BLaER1 (cell line): ENCODE results near the gene C13orf46.

ENCODE experiments used
- H3K27ac ChIP-seq: shearing (Covaris generic); formaldehyde crosslinking; 2 replicates; pipeline ENCODE4 v1.8.1; 2022
- H3K27me3 ChIP-seq: shearing (Covaris generic); formaldehyde crosslinking; 2 replicates; pipeline ENCODE4 v1.8.1; 2022
- H3K36me3 ChIP-seq: shearing (Covaris generic); formaldehyde crosslinking; 2 replicates; pipeline ENCODE4 v1.8.1; 2022
- H3K4me1 ChIP-seq: shearing (Covaris generic); formaldehyde crosslinking; 2 replicates; pipeline ENCODE4 v1.8.1; 2022
- H3K4me2 ChIP-seq: shearing (Covaris generic); formaldehyde crosslinking; 2 replicates; pipeline ENCODE4 v1.8.1; 2022
- H3K4me3 ChIP-seq: shearing (Covaris generic); formaldehyde crosslinking; 2 replicates; pipeline ENCODE4 v1.8.1; 2022
- H3K9ac ChIP-seq: shearing (Covaris generic); formaldehyde crosslinking; 2 replicates; pipeline ENCODE4 v1.8.1; 2022
- H3K9me3 ChIP-seq: shearing (Covaris generic); formaldehyde crosslinking; 2 replicates; pipeline ENCODE4 v1.8.1; 2022
- H4K20me1 ChIP-seq: shearing (Covaris generic); formaldehyde crosslinking; 2 replicates; pipeline ENCODE4 v1.8.1; 2022
- Cebpa-rat ChIP-seq: shearing (Covaris generic); IDR thresholded peaks from 2 replicates; pipeline ENCODE4 v1.8.1; 2022

C13orf46 gene

DNA sequence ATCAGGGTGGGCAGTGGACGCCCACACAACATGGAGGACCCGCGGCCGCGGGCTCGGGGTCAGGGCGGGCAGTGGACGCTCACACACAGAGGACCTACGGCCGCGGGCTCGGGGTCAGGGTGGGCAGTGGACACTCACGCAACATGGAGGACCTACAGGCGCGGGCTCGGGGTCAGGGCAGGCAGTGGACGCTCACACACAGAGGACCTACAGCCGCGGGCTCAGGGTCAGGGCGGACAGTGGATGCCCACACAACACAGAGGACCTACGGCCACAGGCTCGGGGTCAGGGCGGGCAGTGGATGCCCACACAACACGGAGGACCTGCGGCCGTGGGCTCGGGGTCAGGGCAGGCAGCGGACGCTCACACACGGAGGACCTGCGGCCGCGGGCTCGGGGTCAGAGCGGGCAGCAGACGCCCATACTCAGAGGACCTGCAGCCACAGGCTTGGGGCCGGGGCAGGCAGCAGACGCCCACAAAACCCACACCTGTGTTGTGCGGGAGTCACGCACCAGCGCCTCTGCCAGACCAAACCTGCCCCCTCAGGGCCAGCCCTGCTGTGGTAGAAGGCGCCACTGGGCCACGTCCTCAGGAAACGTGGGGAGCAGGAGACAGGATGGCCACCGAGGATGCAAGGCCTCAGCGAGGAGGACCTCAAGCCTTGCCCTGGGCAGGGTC is 27.6 kb upstream of the C13orf46 start:
- no peak overlapping the region for H3K4me3 ChIP-seq
- no peak for TF ChIP-seq Cebpa-rat
- H4K20me1 ChIP-seq: peaks cover 24% of the 10 kb centered on the region; the same call in 1 of the 2 replicates
- H3K4me2 ChIP-seq: no peak overlapping the region
- no peak overlapping the region for H3K27ac ChIP-seq
- H3K4me1 ChIP-seq: no peaks in the 10 kb centered on the region
- H3K9me3 ChIP-seq: no peaks in the 10 kb centered on the region
- no peak overlapping the region for H3K9ac ChIP-seq
- peaks cover 74% of the 10 kb centered on the region for H3K36me3 ChIP-seq
- no peaks in the 10 kb centered on the region for H3K27me3 ChIP-seq

GRCh38 chr13:114000151-114001040 is 26.5 kb upstream of the C13orf46 start:
- TF ChIP-seq Cebpa-rat: no peak
- Histone ChIP-seq H3K27me3 (no peaks in the 10 kb centered on the region), H3K4me1 (no peaks in the 10 kb centered on the region), H4K20me1 (peaks cover 24% of the 10 kb centered on the region; the same call in 1 of the 2 replicates), H3K9me3 (no peaks in the 10 kb centered on the region), H3K36me3 (peaks cover 80% of the 10 kb centered on the region), H3K9ac (no peak overlapping the region), H3K4me2 (no peak overlapping the region), H3K4me3 (no peak overlapping the region), H3K27ac (no peak overlapping the region)

GRCh38 chr13:113999618-113999910 is 25.7 kb upstream of the C13orf46 start:
- Histone ChIP-seq H3K4me1 (no peaks in the 10 kb centered on the region), H3K9ac (no peak overlapping the region), H3K4me2 (no peak overlapping the region), H3K27me3 (no peaks in the 10 kb centered on the region), H3K4me3 (no peak overlapping the region), H4K20me1 (peaks cover 24% of the 10 kb centered on the region; the same call in 1 of the 2 replicates), H3K36me3 (peaks cover 80% of the 10 kb centered on the region), H3K27ac (no peak overlapping the region), H3K9me3 (no peaks in the 10 kb centered on the region)
- TF ChIP-seq Cebpa-rat: no peak

DNA sequence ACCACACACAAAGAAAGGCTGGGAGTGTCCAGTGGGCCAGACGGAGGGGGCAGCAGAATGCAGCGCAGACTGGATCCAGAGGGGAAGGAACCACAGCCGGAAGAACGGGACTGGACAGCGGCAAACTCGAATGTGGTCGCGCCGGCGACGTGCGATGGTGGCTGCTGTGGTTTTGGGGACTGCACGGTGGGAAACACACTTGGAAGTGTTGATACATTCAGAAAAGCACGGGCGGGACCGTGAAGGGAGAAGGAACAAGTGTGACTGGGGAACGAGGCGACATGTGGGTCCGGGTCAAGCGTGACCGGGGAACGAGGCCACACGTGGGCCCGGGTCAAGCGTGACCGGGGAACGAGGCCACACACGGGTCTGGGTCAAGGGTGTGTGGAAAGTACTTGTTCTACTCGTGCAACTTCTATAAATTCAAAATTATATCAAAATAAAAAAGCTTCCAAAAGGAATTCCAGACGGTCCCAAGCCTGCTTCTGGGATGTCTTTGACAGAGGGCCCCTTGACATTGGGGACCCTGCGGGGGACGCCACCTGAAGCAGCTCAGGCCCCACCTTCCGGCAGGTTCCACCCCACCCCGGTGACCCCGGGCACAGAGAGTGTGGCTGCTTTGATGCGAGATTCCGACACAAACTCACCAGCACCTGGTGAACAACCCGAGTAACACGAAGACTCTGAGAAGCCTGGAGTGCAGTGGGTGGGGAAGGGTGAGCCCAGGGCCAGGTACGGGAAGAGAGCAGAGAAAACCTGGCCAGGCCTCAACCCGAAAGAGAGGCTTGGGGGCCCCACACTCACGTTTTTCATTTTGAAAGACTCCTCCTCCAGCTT is 25.1 kb upstream of the C13orf46 start:
- H3K36me3 ChIP-seq: peaks cover 81% of the 10 kb centered on the region
- no peak overlapping the region for H3K27ac ChIP-seq
- H3K4me1 ChIP-seq: no peaks in the 10 kb centered on the region
- H3K27me3 ChIP-seq: no peaks in the 10 kb centered on the region
- peaks cover 24% of the 10 kb centered on the region; the same call in 1 of the 2 replicates for H4K20me1 ChIP-seq
- no peak overlapping the region for H3K4me2 ChIP-seq
- no peak overlapping the region for H3K4me3 ChIP-seq
- no peak overlapping the region for H3K9ac ChIP-seq
- H3K9me3 ChIP-seq: no peaks in the 10 kb centered on the region
- no peak for TF ChIP-seq Cebpa-rat

GRCh38 chr13:113997845-113998751 is 24.2 kb upstream of the C13orf46 start:
- Histone ChIP-seq H3K4me2 (no peak overlapping the region), H3K4me3 (no peak overlapping the region), H3K27ac (no peak overlapping the region), H3K4me1 (no peaks in the 10 kb centered on the region), H3K27me3 (no peaks in the 10 kb centered on the region), H3K9me3 (no peaks in the 10 kb centered on the region), H4K20me1 (peaks cover 24% of the 10 kb centered on the region; the same call in 1 of the 2 replicates), H3K36me3 (peaks cover 84% of the 10 kb centered on the region), H3K9ac (no peak overlapping the region)
- no peak for TF ChIP-seq Cebpa-rat

- Histone ChIP-seq H3K4me1 (no peaks in the 10 kb centered on the region), H3K9me3 (no peaks in the 10 kb centered on the region), H3K27ac (no peak overlapping the region), H4K20me1 (peaks cover 24% of the 10 kb centered on the region; the same call in 1 of the 2 replicates), H3K36me3 (peaks cover 85% of the 10 kb centered on the region), H3K4me3 (no peak overlapping the region), H3K4me2 (no peak overlapping the region), H3K27me3 (no peaks in the 10 kb centered on the region), H3K9ac (no peak overlapping the region)
- TF ChIP-seq Cebpa-rat: no peak
Measured at GRCh38 chr13:113996912-113997745, 23.3 kb upstream of the C13orf46 start.

GRCh38 chr13:113996081-113996911 is 22.4 kb upstream of the C13orf46 start:
- TF ChIP-seq Cebpa-rat: no peak
- H3K27ac ChIP-seq: no peak overlapping the region
- H3K36me3 ChIP-seq: peaks cover 85% of the 10 kb centered on the region
- no peak overlapping the region for H3K4me2 ChIP-seq
- H3K9ac ChIP-seq: no peak overlapping the region
- peaks cover 15% of the 10 kb centered on the region; the same call in 1 of the 2 replicates for H4K20me1 ChIP-seq
- no peaks in the 10 kb centered on the region for H3K9me3 ChIP-seq
- no peaks in the 10 kb centered on the region for H3K27me3 ChIP-seq
- no peak overlapping the region for H3K4me3 ChIP-seq
- H3K4me1 ChIP-seq: no peaks in the 10 kb centered on the region
